Measurements from ENCODE around the gene EFCAB5.

GRCh38 chr17:30027676-30028075 lies 86.2 kb downstream of the EFCAB5 start:
- TF ChIP-seq RCOR1 (IDR thresholded peaks at IDR 0.05; ENCODE audit: low read length) (no peak), RFX5 (IDR thresholded peaks at IDR 0.05; ENCODE audit: low read length) (no peak), TAF1 (IDR thresholded peaks at IDR 0.05; ENCODE audit: borderline replicate concordance, low read depth, low read length) (no peak), REST (IDR thresholded peaks at IDR 0.05; ENCODE audit: low read depth, low read length) (no peak), EP300 (IDR thresholded peaks at IDR 0.05; ENCODE audit: borderline replicate concordance in 1 of 2, low read depth in 1 of 2, low read length in 1 of 2) (no peak), JUND (IDR thresholded peaks at IDR 0.05) (no peak), FOXM1 (IDR thresholded peaks at IDR 0.05; ENCODE audit: low read depth) (no peak), USF2 (IDR thresholded peaks at IDR 0.05; ENCODE audit: borderline replicate concordance, low read depth, low read length) (no peak)
- TF ChIP-seq, protein P1, sequence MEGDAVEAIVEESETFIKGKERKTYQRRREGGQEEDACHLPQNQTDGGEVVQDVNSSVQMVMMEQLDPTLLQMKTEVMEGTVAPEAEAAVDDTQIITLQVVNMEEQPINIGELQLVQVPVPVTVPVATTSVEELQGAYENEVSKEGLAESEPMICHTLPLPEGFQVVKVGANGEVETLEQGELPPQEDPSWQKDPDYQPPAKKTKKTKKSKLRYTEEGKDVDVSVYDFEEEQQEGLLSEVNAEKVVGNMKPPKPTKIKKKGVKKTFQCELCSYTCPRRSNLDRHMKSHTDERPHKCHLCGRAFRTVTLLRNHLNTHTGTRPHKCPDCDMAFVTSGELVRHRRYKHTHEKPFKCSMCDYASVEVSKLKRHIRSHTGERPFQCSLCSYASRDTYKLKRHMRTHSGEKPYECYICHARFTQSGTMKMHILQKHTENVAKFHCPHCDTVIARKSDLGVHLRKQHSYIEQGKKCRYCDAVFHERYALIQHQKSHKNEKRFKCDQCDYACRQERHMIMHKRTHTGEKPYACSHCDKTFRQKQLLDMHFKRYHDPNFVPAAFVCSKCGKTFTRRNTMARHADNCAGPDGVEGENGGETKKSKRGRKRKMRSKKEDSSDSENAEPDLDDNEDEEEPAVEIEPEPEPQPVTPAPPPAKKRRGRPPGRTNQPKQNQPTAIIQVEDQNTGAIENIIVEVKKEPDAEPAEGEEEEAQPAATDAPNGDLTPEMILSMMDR (IDR thresholded peaks at IDR 0.05) = no peak
